PC-3 (cell line): ENCODE data around the gene LUC7L.
"Not testable (repeated sequence)": the region's sequence is repeated elsewhere in the genome, so short reads cannot be mapped to it uniquely, and the experiment has no call there.

Experiments
- EZH2 ChIP-seq: fragments of 300-600 bp; sonication (generic); IDR thresholded peaks from one replicate; pipeline ENCODE4 v1.6.1; 2017; ENCODE audit warnings: antibody characterized with exemption, mild to moderate bottlenecking, low read length; ENCODE audit not compliant: unreplicated experiment
- TF ChIP-seq, protein P1 (sequence below): fragments of 300-600 bp; sonication (generic); conservative IDR thresholded peaks from 2 replicates; pipeline ENCODE4 v1.5.1; 2017; ENCODE audit warnings: antibody characterized with exemption, low read depth, mild to moderate bottlenecking, low read length

DNA sequence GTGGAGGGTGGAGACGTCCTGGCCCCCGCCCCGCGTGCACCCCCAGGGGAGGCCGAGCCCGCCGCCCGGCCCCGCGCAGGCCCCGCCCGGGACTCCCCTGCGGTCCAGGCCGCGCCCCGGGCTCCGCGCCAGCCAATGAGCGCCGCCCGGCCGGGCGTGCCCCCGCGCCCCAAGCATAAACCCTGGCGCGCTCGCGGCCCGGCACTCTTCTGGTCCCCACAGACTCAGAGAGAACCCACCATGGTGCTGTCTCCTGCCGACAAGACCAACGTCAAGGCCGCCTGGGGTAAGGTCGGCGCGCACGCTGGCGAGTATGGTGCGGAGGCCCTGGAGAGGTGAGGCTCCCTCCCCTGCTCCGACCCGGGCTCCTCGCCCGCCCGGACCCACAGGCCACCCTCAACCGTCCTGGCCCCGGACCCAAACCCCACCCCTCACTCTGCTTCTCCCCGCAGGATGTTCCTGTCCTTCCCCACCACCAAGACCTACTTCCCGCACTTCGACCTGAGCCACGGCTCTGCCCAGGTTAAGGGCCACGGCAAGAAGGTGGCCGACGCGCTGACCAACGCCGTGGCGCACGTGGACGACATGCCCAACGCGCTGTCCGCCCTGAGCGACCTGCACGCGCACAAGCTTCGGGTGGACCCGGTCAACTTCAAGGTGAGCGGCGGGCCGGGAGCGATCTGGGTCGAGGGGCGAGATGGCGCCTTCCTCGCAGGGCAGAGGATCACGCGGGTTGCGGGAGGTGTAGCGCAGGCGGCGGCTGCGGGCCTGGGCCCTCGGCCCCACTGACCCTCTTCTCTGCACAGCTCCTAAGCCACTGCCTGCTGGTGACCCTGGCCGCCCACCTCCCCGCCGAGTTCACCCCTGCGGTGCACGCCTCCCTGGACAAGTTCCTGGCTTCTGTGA is 52.5 kb downstream of the LUC7L start, which contains the start of gene HBA1:
- TF ChIP-seq EZH2, result not testable (repeated sequence)
- TF ChIP-seq, protein P1, sequence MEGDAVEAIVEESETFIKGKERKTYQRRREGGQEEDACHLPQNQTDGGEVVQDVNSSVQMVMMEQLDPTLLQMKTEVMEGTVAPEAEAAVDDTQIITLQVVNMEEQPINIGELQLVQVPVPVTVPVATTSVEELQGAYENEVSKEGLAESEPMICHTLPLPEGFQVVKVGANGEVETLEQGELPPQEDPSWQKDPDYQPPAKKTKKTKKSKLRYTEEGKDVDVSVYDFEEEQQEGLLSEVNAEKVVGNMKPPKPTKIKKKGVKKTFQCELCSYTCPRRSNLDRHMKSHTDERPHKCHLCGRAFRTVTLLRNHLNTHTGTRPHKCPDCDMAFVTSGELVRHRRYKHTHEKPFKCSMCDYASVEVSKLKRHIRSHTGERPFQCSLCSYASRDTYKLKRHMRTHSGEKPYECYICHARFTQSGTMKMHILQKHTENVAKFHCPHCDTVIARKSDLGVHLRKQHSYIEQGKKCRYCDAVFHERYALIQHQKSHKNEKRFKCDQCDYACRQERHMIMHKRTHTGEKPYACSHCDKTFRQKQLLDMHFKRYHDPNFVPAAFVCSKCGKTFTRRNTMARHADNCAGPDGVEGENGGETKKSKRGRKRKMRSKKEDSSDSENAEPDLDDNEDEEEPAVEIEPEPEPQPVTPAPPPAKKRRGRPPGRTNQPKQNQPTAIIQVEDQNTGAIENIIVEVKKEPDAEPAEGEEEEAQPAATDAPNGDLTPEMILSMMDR, result not testable (repeated sequence)
